ENCODE measurements around the gene C3. TPM values are rescaled to one million over a fixed set of nuclear protein-coding genes. Genes with fewer than 3 reads are reported as not detected.

C3 gene
- total RNA-seq: not detected
- polyA plus RNA-seq: not detected

DNA sequence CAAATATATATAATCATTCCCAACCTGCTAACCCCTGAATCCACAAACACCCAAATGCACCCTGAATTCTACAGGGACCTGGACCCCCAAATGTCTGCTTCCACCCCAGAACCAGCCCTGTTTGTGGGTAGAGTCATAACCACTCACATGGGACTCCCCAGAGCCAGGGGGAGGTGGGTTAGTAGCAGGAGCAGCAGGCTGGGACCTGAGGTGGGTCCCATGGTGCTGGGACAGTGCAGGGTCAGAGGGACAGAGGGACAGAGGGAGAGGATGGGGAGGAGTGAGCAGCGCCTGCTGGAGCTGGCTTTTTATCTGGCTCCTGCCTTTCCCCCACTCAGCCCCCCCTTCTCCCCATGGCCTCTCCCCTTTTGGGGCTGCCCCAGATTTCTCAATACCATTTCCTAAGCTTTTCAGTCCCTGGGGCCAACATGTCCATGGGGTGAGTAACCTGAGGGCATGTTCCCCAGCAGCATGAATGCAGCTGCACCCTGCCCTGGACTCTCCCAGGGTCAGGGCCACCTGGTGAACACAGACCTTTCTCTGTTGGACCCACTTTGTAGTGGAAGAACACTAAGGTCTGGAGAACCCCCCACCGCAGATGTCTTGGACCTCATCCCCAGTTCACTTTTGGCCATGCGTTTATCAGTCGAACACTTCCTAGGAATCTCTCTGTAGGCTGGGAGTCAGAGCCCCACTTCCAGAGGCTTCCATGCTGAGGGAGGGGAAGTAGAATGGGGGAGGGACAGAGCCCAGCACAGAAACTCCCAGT, at the start of gene C3:
TSS of gene C3 (minus strand) at position 282 of the 769 bp plus-strand sequence. CDS start at position 221, 61 bp downstream.
- peak within 1 kb of the TSS; percentile 32 to 59 (median 39) for H3K27ac Mint-ChIP-seq
- no peaks in the 10 kb centered on the region for H3K36me3 Mint-ChIP-seq
- Histone ChIP-seq H3K36me3 (ENCODE audit: control insufficient read depth, insufficient read depth, low read length) (no peaks in the 10 kb centered on the region), H3K27me3 (ENCODE audit: control insufficient read depth, insufficient read depth, low read length) (no peaks in the 10 kb centered on the region), H3K4me1 (ENCODE audit: control insufficient read depth, insufficient read depth, low read length, poor library complexity, severe bottlenecking) (no peaks in the 10 kb centered on the region), H3K9me3 (ENCODE audit: control insufficient read depth in 2 of 2, low read length in 2 of 2) (no peaks in the 10 kb centered on the region), H3K4me3 (ENCODE audit: low read depth, low read length) (no peak within 1 kb of the TSS), H3K27ac (ENCODE audit: insufficient read depth, low read length, poor library complexity, severe bottlenecking) (no peak within 1 kb of the TSS)
- H3K27me3 Mint-ChIP-seq: peaks cover 11% of the 10 kb centered on the region
- H3K4me3 Mint-ChIP-seq: no peak within 1 kb of the TSS
- H3K9me3 Mint-ChIP-seq: peaks cover 0 to 2% (median 0%) of the 10 kb centered on the region in 7 donors
- DNase-seq (no peak), ATAC-seq (ENCODE audit: low read depth in 2 of 2) (no peak)
- peaks cover 0 to 13% (median 4%) of the 10 kb centered on the region in 4 donors for H3K4me1 Mint-ChIP-seq

DNA sequence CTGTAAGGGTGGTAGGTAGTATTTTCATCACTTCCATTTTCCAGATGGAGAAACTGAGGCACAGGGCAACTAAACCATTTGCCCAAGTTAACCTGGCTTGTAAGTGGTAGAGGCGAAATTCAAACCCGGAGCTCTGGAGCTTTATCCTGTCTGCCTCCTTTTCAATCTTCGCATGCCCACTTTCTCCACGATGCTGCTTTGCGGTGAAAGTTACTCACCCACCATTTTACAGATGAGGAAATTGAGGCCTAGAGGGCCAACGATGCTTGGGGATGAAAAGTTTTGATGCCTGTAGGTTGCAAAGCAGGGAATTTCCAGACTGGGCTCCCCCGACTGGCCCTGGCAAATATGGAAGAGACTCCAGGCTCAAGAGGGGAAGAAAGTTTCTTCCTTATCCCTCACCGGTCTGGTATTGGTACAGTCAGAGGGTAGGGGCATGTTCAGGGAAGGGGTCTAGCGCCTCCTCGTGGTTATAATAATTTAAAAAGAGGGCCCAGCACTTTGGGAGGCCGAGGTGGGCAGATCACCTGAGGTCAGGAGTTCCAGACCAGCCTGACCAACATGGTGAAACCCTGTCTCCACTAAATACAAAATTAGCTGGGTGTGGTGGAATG, 48.7 kb upstream of the C3 start:
- H3K27ac ChIP-seq (ENCODE audit: insufficient read depth, low read length, poor library complexity, severe bottlenecking): peak overlapping the region; percentile 96
- no peaks in the 10 kb centered on the region for H3K27me3 Mint-ChIP-seq
- H3K27ac Mint-ChIP-seq: peak overlapping the region in 2 of 3 donors; percentile 82 to 96
- H3K4me1 Mint-ChIP-seq: peaks cover 6 to 70% (median 37%) of the 10 kb centered on the region in 4 donors
- H3K27me3 ChIP-seq (ENCODE audit: control insufficient read depth, insufficient read depth, low read length): no peaks in the 10 kb centered on the region
- H3K4me3 Mint-ChIP-seq: peak overlapping the region; percentile 22 to 79 (median 47)
- no peaks in the 10 kb centered on the region for H3K36me3 Mint-ChIP-seq
- no peaks in the 10 kb centered on the region for H3K9me3 ChIP-seq (ENCODE audit: control insufficient read depth in 2 of 2, low read length in 2 of 2)
- ATAC-seq (ENCODE audit: low read depth in 2 of 2) (no peak), DNase-seq (peak in 2 of 3 donors; percentile 23 to 30)
- H3K36me3 ChIP-seq (ENCODE audit: control insufficient read depth, insufficient read depth, low read length): no peaks in the 10 kb centered on the region
- H3K9me3 Mint-ChIP-seq: no peaks in the 10 kb centered on the region
- no peak overlapping the region for H3K4me3 ChIP-seq (ENCODE audit: low read depth, low read length)
- H3K4me1 ChIP-seq (ENCODE audit: control insufficient read depth, insufficient read depth, low read length, poor library complexity, severe bottlenecking): peaks cover 48% of the 10 kb centered on the region

DNA sequence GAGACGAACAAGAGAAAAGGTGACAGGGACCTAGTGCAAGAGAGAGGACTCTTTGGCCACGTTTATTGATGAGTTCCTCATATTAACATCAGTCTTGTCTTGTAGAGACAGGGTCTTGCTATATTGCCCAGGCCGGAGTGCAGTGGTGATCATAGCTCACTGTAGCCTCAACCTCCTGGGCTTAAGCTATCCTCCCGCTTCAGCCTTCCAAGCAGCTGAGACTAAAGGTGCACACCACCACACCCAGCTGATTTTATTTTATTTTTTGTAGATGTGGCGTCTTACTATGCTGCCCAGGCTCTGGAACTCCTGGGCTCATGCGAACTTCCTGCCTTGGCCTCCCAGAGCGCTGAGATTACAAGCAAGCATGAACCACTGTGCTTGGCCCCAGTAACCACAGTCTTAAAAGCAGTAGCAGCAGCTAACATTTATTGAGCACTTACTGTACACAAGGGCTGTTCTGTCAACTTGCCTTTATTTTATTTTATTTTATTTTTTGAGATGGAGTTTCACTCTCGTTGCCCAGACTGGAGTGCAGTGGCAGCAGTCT, 47.9 kb upstream of the C3 start:
- Mint-ChIP-seq H3K4me1 (peaks cover 6 to 68% (median 31%) of the 10 kb centered on the region in 4 donors), H3K4me3 (peak overlapping the region; percentile 87 to 93 (median 93)), H3K27ac (peak overlapping the region; percentile 87 to 96 (median 94)), H3K9me3 (no peaks in the 10 kb centered on the region), H3K36me3 (no peaks in the 10 kb centered on the region), H3K27me3 (no peaks in the 10 kb centered on the region)
- DNase-seq: peak in 1 of 3 donors; percentile 28
- ATAC-seq (ENCODE audit: low read depth in 2 of 2): no peak
- peaks cover 3% of the 10 kb centered on the region for H3K36me3 ChIP-seq (ENCODE audit: control insufficient read depth, insufficient read depth, low read length)
- peak overlapping the region; percentile 90 for H3K4me3 ChIP-seq (ENCODE audit: low read depth, low read length)
- H3K27ac ChIP-seq (ENCODE audit: insufficient read depth, low read length, poor library complexity, severe bottlenecking): peak overlapping the region; percentile 96
- peaks cover 40% of the 10 kb centered on the region for H3K4me1 ChIP-seq (ENCODE audit: control insufficient read depth, insufficient read depth, low read length, poor library complexity, severe bottlenecking)
- no peaks in the 10 kb centered on the region for H3K27me3 ChIP-seq (ENCODE audit: control insufficient read depth, insufficient read depth, low read length)
- no peaks in the 10 kb centered on the region for H3K9me3 ChIP-seq (ENCODE audit: control insufficient read depth in 2 of 2, low read length in 2 of 2)

DNA sequence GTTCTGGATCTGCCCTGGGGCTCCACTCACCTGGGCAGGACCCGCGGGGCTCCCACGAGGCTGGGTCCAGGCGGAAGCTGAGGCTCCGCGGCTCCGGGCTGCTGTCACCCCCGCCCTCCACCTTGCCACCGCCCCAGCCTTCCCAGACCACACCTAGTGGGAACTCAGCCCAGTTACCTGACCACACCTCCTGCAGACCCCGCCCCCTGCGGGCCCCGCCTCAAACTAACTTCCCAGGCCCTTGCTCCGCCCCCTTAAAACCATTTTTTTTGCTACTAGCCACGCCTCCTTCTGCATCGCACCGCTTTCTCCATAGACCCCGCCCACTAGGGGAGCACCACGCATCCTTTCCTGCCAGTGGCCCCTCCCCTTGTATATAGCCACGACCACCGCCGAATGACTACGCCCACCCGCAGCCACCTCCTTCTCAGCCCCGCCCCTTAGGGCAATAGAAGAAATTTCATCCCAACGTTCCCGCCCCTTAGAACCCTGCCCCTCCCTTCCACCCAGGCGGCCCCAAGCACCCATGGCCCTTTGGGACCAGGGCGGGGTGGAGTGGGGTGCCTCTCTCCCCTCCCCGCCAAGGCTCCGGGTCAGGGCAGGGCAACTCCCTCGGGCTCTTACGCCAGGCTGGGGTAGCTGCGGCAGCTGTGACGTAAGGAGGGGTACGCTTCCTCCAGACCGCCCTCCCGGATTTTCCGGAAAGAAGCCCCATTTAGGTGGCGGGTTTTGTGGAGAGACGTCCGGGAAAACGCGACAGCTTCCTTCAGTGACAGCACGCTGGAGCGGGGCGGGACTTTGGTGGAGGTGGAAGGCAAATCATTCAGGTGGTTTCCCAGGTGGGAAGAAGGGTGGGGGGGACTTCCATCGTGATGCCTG, 47.1 kb upstream of the C3 start, which contains the start of gene SH2D3A:
TSS of gene SH2D3A (minus strand) at position 79 of the 879 bp plus-strand sequence. CDS start 3,687 bp downstream, outside the sequence.
- Histone ChIP-seq H3K27ac (ENCODE audit: insufficient read depth, low read length, poor library complexity, severe bottlenecking) (peak within 1 kb of the TSS; percentile 96), H3K27me3 (ENCODE audit: control insufficient read depth, insufficient read depth, low read length) (no peaks in the 10 kb centered on the region), H3K36me3 (ENCODE audit: control insufficient read depth, insufficient read depth, low read length) (peaks cover 11% of the 10 kb centered on the region), H3K9me3 (ENCODE audit: control insufficient read depth in 2 of 2, low read length in 2 of 2) (no peaks in the 10 kb centered on the region), H3K4me3 (ENCODE audit: low read depth, low read length) (peak within 1 kb of the TSS; percentile 90), H3K4me1 (ENCODE audit: control insufficient read depth, insufficient read depth, low read length, poor library complexity, severe bottlenecking) (peaks cover 35% of the 10 kb centered on the region)
- Mint-ChIP-seq H3K4me3 (peak within 1 kb of the TSS; percentile 87 to 93 (median 93)), H3K4me1 (peaks cover 6 to 69% (median 31%) of the 10 kb centered on the region in 4 donors), H3K9me3 (no peaks in the 10 kb centered on the region), H3K27me3 (no peaks in the 10 kb centered on the region), H3K36me3 (no peaks in the 10 kb centered on the region), H3K27ac (peak within 1 kb of the TSS; percentile 92 to 96 (median 94))
- peak; percentile 78 for ATAC-seq (ENCODE audit: low read depth in 2 of 2)
- peak; percentile 92 to 96 (median 94) for DNase-seq

DNA sequence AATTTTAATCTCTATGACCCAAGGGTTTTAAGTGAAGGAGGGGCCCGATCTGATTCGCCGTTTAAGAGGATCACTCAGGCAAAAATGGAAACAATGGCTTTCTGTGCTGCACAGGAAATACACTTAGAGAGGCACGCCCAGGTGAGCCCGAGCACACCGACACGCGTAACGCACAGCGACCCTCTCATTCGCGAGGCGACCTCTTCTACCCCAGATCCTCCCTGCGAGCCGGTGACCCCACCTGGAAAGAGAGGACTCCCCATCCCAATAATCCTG, 46.6 kb upstream of the C3 start:
- Mint-ChIP-seq H3K4me3 (peak overlapping the region; percentile 87 to 93 (median 93)), H3K27ac (peak overlapping the region; percentile 92 to 96 (median 94)), H3K27me3 (no peaks in the 10 kb centered on the region), H3K4me1 (peaks cover 6 to 64% (median 29%) of the 10 kb centered on the region in 4 donors), H3K36me3 (no peaks in the 10 kb centered on the region), H3K9me3 (no peaks in the 10 kb centered on the region)
- ATAC-seq (ENCODE audit: low read depth in 2 of 2) (peak; percentile 53 to 67), DNase-seq (peak in 1 of 3 donors; percentile 86)
- Histone ChIP-seq H3K4me1 (ENCODE audit: control insufficient read depth, insufficient read depth, low read length, poor library complexity, severe bottlenecking) (peaks cover 29% of the 10 kb centered on the region), H3K4me3 (ENCODE audit: low read depth, low read length) (peak overlapping the region; percentile 90), H3K27me3 (ENCODE audit: control insufficient read depth, insufficient read depth, low read length) (no peaks in the 10 kb centered on the region), H3K27ac (ENCODE audit: insufficient read depth, low read length, poor library complexity, severe bottlenecking) (peak overlapping the region; percentile 96), H3K36me3 (ENCODE audit: control insufficient read depth, insufficient read depth, low read length) (peaks cover 14% of the 10 kb centered on the region), H3K9me3 (ENCODE audit: control insufficient read depth in 2 of 2, low read length in 2 of 2) (no peaks in the 10 kb centered on the region)

DNA sequence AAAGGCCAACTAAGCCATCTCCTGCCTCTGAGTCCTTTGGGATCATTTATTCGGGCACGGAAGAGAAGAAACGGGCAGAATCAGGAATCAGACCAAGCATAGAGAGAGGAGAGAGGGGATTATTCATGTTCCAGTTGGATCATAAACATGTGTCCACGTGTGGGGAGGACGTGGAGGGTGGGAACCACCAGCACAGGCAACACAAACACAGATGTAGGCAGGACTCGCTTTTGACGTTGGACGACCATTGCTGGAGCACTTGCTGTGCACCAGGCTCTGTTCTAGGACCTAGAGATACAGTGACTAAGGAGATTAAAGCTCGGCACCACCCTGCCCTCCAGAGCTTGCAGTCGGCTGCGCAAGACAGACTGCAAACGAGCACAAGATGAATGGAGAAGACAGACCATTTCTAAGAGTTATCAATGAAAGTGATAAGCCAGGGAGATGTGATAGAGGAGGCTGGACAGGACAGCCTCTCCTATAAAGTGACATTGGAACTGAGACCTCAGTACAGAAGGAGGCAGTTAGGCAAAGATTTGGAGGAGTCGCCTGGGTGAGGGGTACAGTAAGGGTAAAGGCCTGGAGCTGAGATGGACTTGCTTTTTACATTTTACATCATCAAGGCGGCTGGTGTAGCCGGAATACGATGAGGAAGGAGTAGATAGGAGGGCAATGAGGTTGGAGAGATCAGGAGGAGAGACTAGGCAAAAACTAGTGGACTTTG, 46.1 kb upstream of the C3 start:
- Histone ChIP-seq H3K36me3 (ENCODE audit: control insufficient read depth, insufficient read depth, low read length) (peaks cover 14% of the 10 kb centered on the region), H3K4me3 (ENCODE audit: low read depth, low read length) (peak overlapping the region; percentile 90), H3K27me3 (ENCODE audit: control insufficient read depth, insufficient read depth, low read length) (no peaks in the 10 kb centered on the region), H3K27ac (ENCODE audit: insufficient read depth, low read length, poor library complexity, severe bottlenecking) (peak overlapping the region; percentile 96), H3K9me3 (ENCODE audit: control insufficient read depth in 2 of 2, low read length in 2 of 2) (no peaks in the 10 kb centered on the region), H3K4me1 (ENCODE audit: control insufficient read depth, insufficient read depth, low read length, poor library complexity, severe bottlenecking) (peaks cover 29% of the 10 kb centered on the region)
- no peak for ATAC-seq (ENCODE audit: low read depth in 2 of 2)
- no peaks in the 10 kb centered on the region for H3K9me3 Mint-ChIP-seq
- H3K36me3 Mint-ChIP-seq: no peaks in the 10 kb centered on the region
- peaks cover 6 to 62% (median 26%) of the 10 kb centered on the region in 4 donors for H3K4me1 Mint-ChIP-seq
- peak in 1 of 3 donors; percentile 42 for DNase-seq
- no peaks in the 10 kb centered on the region for H3K27me3 Mint-ChIP-seq
- peak overlapping the region; percentile 87 to 93 (median 93) for H3K4me3 Mint-ChIP-seq
- peak overlapping the region; percentile 92 to 96 (median 94) for H3K27ac Mint-ChIP-seq
